Measurements from ENCODE around the gene OPN3.
A peak's percentile ranks its signal among the peaks of the same experiment; 100 is the strongest.

Gene OPN3

GRCh38 chr1:241644259-241644658, 4.1 kb upstream of the OPN3 start:
- DNase-seq, result no peak

- no peak for DNase-seq
Observed at GRCh38 chr1:241642593-241642944, 2.4 kb upstream of the OPN3 start.

GRCh38 chr1:241641773-241642592, 1.8 kb upstream of the OPN3 start:
- no peak for DNase-seq

GRCh38 chr1:241640867-241641622, 876 bp upstream of the OPN3 start:
- DNase-seq, result peak in 1 of 6 experiments; percentile 36

GRCh38 chr1:241639623-241640148, 483 bp downstream of the OPN3 start:
- peak in 2 of 6 experiments; percentile 40 to 81 for DNase-seq

GRCh38 chr1:241638909-241639622, 1.1 kb downstream of the OPN3 start:
- peak in 2 of 6 experiments; percentile 28 to 38 for DNase-seq

GRCh38 chr1:241638099-241638682, 2.0 kb downstream of the OPN3 start:
- DNase-seq, result no peak

GRCh38 chr1:241637604-241638003, 2.6 kb downstream of the OPN3 start:
- DNase-seq, result no peak

- no peak for DNase-seq
Observed at GRCh38 chr1:241637046-241637590, 3.1 kb downstream of the OPN3 start.

- no peak for DNase-seq
Observed at GRCh38 chr1:241636291-241636690, 3.9 kb downstream of the OPN3 start.

GRCh38 chr1:241635556-241636152, 4.5 kb downstream of the OPN3 start:
- DNase-seq, result no peak

GRCh38 chr1:241632987-241633386, 7.2 kb downstream of the OPN3 start:
- DNase-seq, result no peak

- peak in 2 of 6 experiments; percentile 6 to 19 for DNase-seq
Observed at GRCh38 chr1:241631674-241632073, 8.5 kb downstream of the OPN3 start.

- no peak for DNase-seq
Observed at GRCh38 chr1:241630899-241631298, 9.3 kb downstream of the OPN3 start.

GRCh38 chr1:241630476-241630875, 9.7 kb downstream of the OPN3 start:
- no peak for DNase-seq

GRCh38 chr1:241630005-241630404, 10.2 kb downstream of the OPN3 start:
- DNase-seq, result no peak

- peak in 5 of 6 experiments; percentile 10 to 82 (median 56) for DNase-seq
Observed at GRCh38 chr1:241627453-241628259, 12.5 kb downstream of the OPN3 start.

- no peak for DNase-seq
Observed at GRCh38 chr1:241624935-241625334, 15.2 kb downstream of the OPN3 start.

GRCh38 chr1:241622669-241623068, 17.5 kb downstream of the OPN3 start:
- no peak for DNase-seq

- no peak for DNase-seq
Observed at GRCh38 chr1:241617426-241617825, 22.7 kb downstream of the OPN3 start.

Measured in stimulated activated naive CD4-positive, alpha-beta T cell (primary cell).